ENCODE measurements around the gene GPR101.

GRCh38 chrX:137032341-137032694 lies 1.5 kb downstream of the GPR101 start:
- TF ChIP-seq CTCF (IDR thresholded peaks at IDR 0.05) (no peak), EZH2 (IDR thresholded peaks at IDR 0.05; ENCODE audit: borderline replicate concordance, insufficient read depth, low read depth, low read length, poor library complexity, severe bottlenecking) (no peak)
